Left lung (tissue), 10 donors: ENCODE results near the gene DEK. TPM values are rescaled to one million over a fixed set of nuclear protein-coding genes. Genes with fewer than 3 reads are reported as not detected.

ENCODE experiments used
- ATAC-seq: fragments of 200-7000 bp; cut with Tn5 transposase; one replicate; pipeline ENCODE4 v1.9.1; 2020; ENCODE audit warnings: moderate library complexity
- DNase-seq, 4 donors: peaks; one replicate each; pipeline ENCODE4 v3.0.0-alpha.2; 2013 to 2020
- H3K27ac ChIP-seq, 2 donors: fragments of 200-600 bp; sonication (generic) in 1 of 2; one replicate each; pipeline versions ENCODE4 v1.5.0 to v1.8.0; 2020 to 2021
- H3K27me3 ChIP-seq, 2 donors: fragments of 200-600 bp; sonication (generic) in 1 of 2; one replicate each; pipeline versions ENCODE4 v1.5.0 to v1.8.0; 2020 to 2021
- H3K36me3 ChIP-seq, 2 donors: fragments of 200-600 bp; sonication (generic) in 1 of 2; one replicate each; pipeline versions ENCODE4 v1.5.0 to v1.8.0; 2020 to 2021
- H3K4me1 ChIP-seq, 2 donors: fragments of 200-600 bp; one replicate each; pipeline ENCODE4 v1.8.0; 2021
- H3K4me3 ChIP-seq, 2 donors: fragments of 200-600 bp; sonication (generic) in 1 of 2; one replicate each; pipeline versions ENCODE4 v1.5.0 to v1.8.0; 2020 to 2021; ENCODE audit warnings: mild to moderate bottlenecking in 1 of 2
- H3K9me3 ChIP-seq, 2 donors: fragments of 200-600 bp; sonication (generic) in 1 of 2; one replicate each; pipeline versions ENCODE4 v1.5.0 to v1.8.0; 2020 to 2021
- CTCF ChIP-seq, 2 donors: fragments of 200-600 bp; sonication (generic) in 1 of 2; IDR thresholded peaks; one replicate each; pipeline versions ENCODE4 v1.5.0 to v1.8.0; 2021; ENCODE audit warnings: antibody characterized with exemption in 2 of 2
- intact Hi-C, 2 donors: fragments of 100-400 bp; cut with DNase I; formaldehyde crosslinking; loops; one replicate each; pipeline versions ENCODE4 v1.11.2 to v1.14.2; 2022
- polyA plus RNA-seq, 6 donors: library from polyadenylated mRNA; unstranded; fragments of 120-200 nt; gene quantifications; one replicate each; pipeline ENCODE4 v1.2.1, GENCODE V29; 2013; ENCODE audit not compliant: insufficient read length in 6 of 6
- total RNA-seq, 2 donors: library from RNA; stranded (reverse); fragmentation: NEBNext Ultra II Directional; extraction: Animal tissue kit (Norgen Biotek cat#: 25700); gene quantifications; one replicate each; pipeline ENCODE4 v1.2.1, GENCODE V29; 2021
- donor health status: DM: no; HTN: yes; CAD: no.
- donor health status: DM: no; HTN: no; CAD: no.

DEK gene
- total and polyA plus RNA-seq, 8 donors: 60.7 to 196 (median 167) TPM

- Histone ChIP-seq H3K27me3 (no peaks in the 10 kb centered on the region), H3K4me3 (no peak overlapping the region), H3K27ac (no peak overlapping the region), H3K36me3 (peaks cover 6 to 88% of the 10 kb centered on the region in 2 donors), H3K4me1 (peaks cover 0 to 4% of the 10 kb centered on the region in 2 donors), H3K9me3 (no peaks in the 10 kb centered on the region)
- TF ChIP-seq CTCF (IDR thresholded peaks at IDR 0.05): no peak
- DNase-seq (no peak), ATAC-seq (no peak)
- intact Hi-C loops: no loop called here
Observed at GRCh38 chr6:18253635-18254034, 10.7 kb downstream of the DEK start.

- no peak overlapping the region for H3K4me3 ChIP-seq
- H3K27ac ChIP-seq: no peak overlapping the region
- ATAC-seq (no peak), DNase-seq (no peak)
- no peaks in the 10 kb centered on the region for H3K27me3 ChIP-seq
- H3K9me3 ChIP-seq: no peaks in the 10 kb centered on the region
- no peaks in the 10 kb centered on the region for H3K4me1 ChIP-seq
- peaks cover 6 to 81% of the 10 kb centered on the region in 2 donors for H3K36me3 ChIP-seq
- TF ChIP-seq CTCF (IDR thresholded peaks at IDR 0.05): no peak
- intact Hi-C loops: no loop called here
Observed at GRCh38 chr6:18249271-18249670, 15.1 kb downstream of the DEK start.

- Histone ChIP-seq H3K4me1 (no peaks in the 10 kb centered on the region), H3K9me3 (no peaks in the 10 kb centered on the region), H3K27me3 (no peaks in the 10 kb centered on the region), H3K4me3 (no peak overlapping the region), H3K36me3 (peaks cover 6 to 81% of the 10 kb centered on the region in 2 donors), H3K27ac (no peak overlapping the region)
- intact Hi-C loops: no loop called here
- DNase-seq (no peak), ATAC-seq (no peak)
- TF ChIP-seq CTCF (IDR thresholded peaks at IDR 0.05): no peak
Observed at GRCh38 chr6:18248698-18249097, 15.6 kb downstream of the DEK start.

GRCh38 chr6:18247002-18247401, 17.3 kb downstream of the DEK start:
- Histone ChIP-seq H3K4me1 (no peaks in the 10 kb centered on the region), H3K36me3 (peaks cover 6 to 81% of the 10 kb centered on the region in 2 donors), H3K27ac (no peak overlapping the region), H3K4me3 (no peak overlapping the region), H3K9me3 (no peaks in the 10 kb centered on the region), H3K27me3 (no peaks in the 10 kb centered on the region)
- DNase-seq (no peak), ATAC-seq (no peak)
- intact Hi-C loops: no loop called here
- TF ChIP-seq CTCF (IDR thresholded peaks at IDR 0.05): no peak

- H3K27ac ChIP-seq: no peak overlapping the region
- intact Hi-C loops: no loop called here
- no peak for TF ChIP-seq CTCF (IDR thresholded peaks at IDR 0.05)
- H3K27me3 ChIP-seq: no peaks in the 10 kb centered on the region
- no peak overlapping the region for H3K4me3 ChIP-seq
- ATAC-seq (no peak), DNase-seq (no peak)
- H3K4me1 ChIP-seq: no peaks in the 10 kb centered on the region
- H3K36me3 ChIP-seq: peaks cover 6 to 79% of the 10 kb centered on the region in 2 donors
- no peaks in the 10 kb centered on the region for H3K9me3 ChIP-seq
Observed at GRCh38 chr6:18246205-18246604, 18.1 kb downstream of the DEK start.
